H1 (cell line): ENCODE measurements around the gene DDX18. TPM values are rescaled to one million over a fixed set of nuclear protein-coding genes. Genes with fewer than 3 reads are reported as not detected.

Source experiments
- CTCF ChIA-PET: fragments of 300-600 bp; sonication (Branson Sonifier 250); formaldehyde crosslinking; loops from one replicate; lab custom pipeline; 2021; ENCODE audit not compliant: partially characterized antibody; lab: Charles Lee
- POLR2A ChIA-PET: fragments of 300-600 bp; sonication (Branson Sonifier 250); formaldehyde crosslinking; loops from one replicate; lab custom pipeline; 2021; ENCODE audit warnings: inconsistent platforms; ENCODE audit not compliant: partially characterized antibody; lab: Charles Lee
- DNase-seq, 2 experiments: peaks; one replicate each; pipeline versions ENCODE4 v3.0.0 to v3.0.0-alpha.2; 2010 to 2022; ENCODE audit warnings: low spot score in 2 of 2, low read depth in 1 of 2, mixed read lengths in 1 of 2
- FAIRE-seq: peaks from 2 replicates; lab custom pipeline; 2011; peaks lifted over from hg19 to GRCh38; lab: Jason Lieb, UNC
- H2AFZ ChIP-seq: 2 replicates; pipeline ENCODE4 v1.8.1; 2012; ENCODE audit warnings: low read length, inconsistent platforms
- H2AK5ac ChIP-seq: 2 replicates; pipeline ENCODE4 v1.6.1; 2013; ENCODE audit warnings: low read depth, low read length
- H2BK120ac ChIP-seq: replicated peaks from 2 replicates; pipeline ENCODE3; 2013; ENCODE audit warnings: low read depth, low read length, inconsistent platforms
- H2BK12ac ChIP-seq: 2 replicates; pipeline ENCODE4 v1.6.1; 2013; ENCODE audit warnings: low read depth, low read length
- H2BK15ac ChIP-seq: 2 replicates; pipeline ENCODE4 v1.6.1; 2013; ENCODE audit warnings: low read length
- H2BK20ac ChIP-seq: 2 replicates; pipeline ENCODE4 v1.6.1; 2013; ENCODE audit warnings: low read length
- H2BK5ac ChIP-seq: 2 replicates; pipeline ENCODE4 v1.6.1; 2013; ENCODE audit warnings: low read depth, low read length
- H3K14ac ChIP-seq: 2 replicates; pipeline ENCODE4 v1.6.1; 2013; ENCODE audit warnings: inconsistent platforms; ENCODE audit not compliant: insufficient read length
- H3K18ac ChIP-seq: 2 replicates; pipeline ENCODE4 v1.6.1; 2013; ENCODE audit warnings: low read length; ENCODE audit errors: extremely low read depth
- H3K23ac ChIP-seq: 2 replicates; pipeline ENCODE4 v1.6.1; 2013; ENCODE audit warnings: inconsistent platforms; ENCODE audit not compliant: insufficient read length
- H3K23me2 ChIP-seq: 2 replicates; pipeline ENCODE4 v1.6.1; 2013; ENCODE audit warnings: low read depth, low read length
- H3K27ac ChIP-seq: 2 replicates; pipeline ENCODE4 v1.6.1; 2011; ENCODE audit warnings: low read depth, low read length, inconsistent platforms
- H3K27me3 ChIP-seq, 4 experiments: replicated peaks in 1 of 4; 1 replicate in 1 of 4; 2 replicates in 3 of 4; pipeline versions ENCODE4 v1.6.1 to v1.8.1; 2011 to 2013; ENCODE audit warnings: low read length in 3 of 4, mild to moderate bottlenecking in 3 of 4, inconsistent platforms in 2 of 4, mixed read lengths in 2 of 4, moderate library complexity in 1 of 4; ENCODE audit not compliant: control insufficient read depth in 3 of 4, insufficient read depth in 3 of 4; ENCODE audit errors: extremely low read depth in 1 of 4
- H3K36me3 ChIP-seq, 4 experiments: 2 replicates each; pipeline versions ENCODE4 v1.6.1 to v1.8.1; 2011 to 2013; ENCODE audit warnings: mild to moderate bottlenecking in 4 of 4, low read length in 3 of 4, moderate library complexity in 2 of 4, control low read depth in 1 of 4, inconsistent platforms in 1 of 4; ENCODE audit not compliant: insufficient read depth in 4 of 4, control insufficient read depth in 2 of 4
- H3K4ac ChIP-seq: replicated peaks from 2 replicates; pipeline ENCODE3; 2013; ENCODE audit warnings: low read length, low read depth, mixed read lengths, inconsistent platforms; ENCODE audit not compliant: insufficient read length
- H3K4me1 ChIP-seq, 4 experiments: replicated peaks in 1 of 4; 1 replicate in 1 of 4; 2 replicates in 3 of 4; pipeline versions ENCODE4 v1.6.1 to v1.8.1; 2011 to 2013; ENCODE audit warnings: low read length in 3 of 4, inconsistent platforms in 2 of 4, mixed read lengths in 1 of 4; ENCODE audit not compliant: insufficient read depth in 4 of 4, control insufficient read depth in 3 of 4
- H3K4me2 ChIP-seq, 2 experiments: 2 replicates each; pipeline versions ENCODE4 v1.6.1 to v1.8.1; 2011 to 2013; ENCODE audit warnings: low read depth in 2 of 2, low read length in 2 of 2, control low read depth in 1 of 2, inconsistent platforms in 1 of 2, mild to moderate bottlenecking in 1 of 2; ENCODE audit not compliant: insufficient read depth in 1 of 2
- H3K4me3 ChIP-seq, 4 experiments: fragments of 200-600, 300-600 bp in 1 of 4; sonication (generic), shearing (Covaris generic), sonication (Bioruptor Twin) in 1 of 4; 2 replicates each; pipeline versions ENCODE4 v1.5.1 to v1.8.1; 2011 to 2016; ENCODE audit warnings: low read length in 4 of 4, low read depth in 3 of 4, control low read depth in 2 of 4, inconsistent platforms in 2 of 4, mild to moderate bottlenecking in 2 of 4, mixed read lengths in 1 of 4, moderate library complexity in 1 of 4; ENCODE audit not compliant: insufficient read depth in 2 of 4; ENCODE audit errors: extremely low read depth in 1 of 4
- H3K56ac ChIP-seq: replicated peaks from 2 replicates; pipeline ENCODE3; 2013; ENCODE audit warnings: low read depth, mild to moderate bottlenecking, mixed read lengths, low read length, inconsistent platforms; ENCODE audit not compliant: insufficient read length
- H3K79me1 ChIP-seq: 2 replicates; pipeline ENCODE4 v1.6.1; 2013; ENCODE audit warnings: low read depth, low read length, control low read depth
- H3K79me2 ChIP-seq, 2 experiments: 2 replicates each; pipeline versions ENCODE4 v1.6.1 to v1.8.1; 2012 to 2013; ENCODE audit warnings: low read length in 2 of 2, mild to moderate bottlenecking in 2 of 2, inconsistent platforms in 1 of 2; ENCODE audit not compliant: insufficient read depth in 2 of 2, control insufficient read depth in 1 of 2
- H3K9ac ChIP-seq, 4 experiments: replicated peaks in 1 of 4; 1 replicate in 1 of 4; 2 replicates in 3 of 4; pipeline versions ENCODE4 v1.6.1 to v1.8.1; 2011 to 2013; ENCODE audit warnings: low read depth in 3 of 4, low read length in 3 of 4, control low read depth in 2 of 4, mild to moderate bottlenecking in 2 of 4, moderate library complexity in 2 of 4, inconsistent platforms in 1 of 4; ENCODE audit errors: extremely low read depth in 1 of 4
- H3K9me3 ChIP-seq, 2 experiments: 2 replicates each; pipeline versions ENCODE4 v1.6.1 to v1.8.1; 2012 to 2013; ENCODE audit warnings: mild to moderate bottlenecking in 2 of 2, moderate library complexity in 2 of 2, control low read depth in 1 of 2, inconsistent platforms in 1 of 2, low read depth in 1 of 2, low read length in 1 of 2, mixed read lengths in 1 of 2; ENCODE audit not compliant: insufficient read depth in 2 of 2
- H4K20me1 ChIP-seq, 2 experiments: replicated peaks in 1 of 2; 2 replicates each; pipeline versions ENCODE3 to v1.8.1; 2011 to 2013; ENCODE audit warnings: inconsistent platforms in 2 of 2, low read length in 2 of 2, mild to moderate bottlenecking in 1 of 2; ENCODE audit not compliant: insufficient read depth in 2 of 2, control insufficient read depth in 1 of 2
- H4K5ac ChIP-seq: 2 replicates; pipeline ENCODE4 v1.6.1; 2013; ENCODE audit warnings: low read length, low read depth, mixed read lengths, inconsistent platforms; ENCODE audit not compliant: insufficient read length
- H4K8ac ChIP-seq: 2 replicates; pipeline ENCODE4 v1.8.0; 2013; ENCODE audit warnings: mild to moderate bottlenecking, moderate library complexity, low read length, inconsistent platforms; ENCODE audit not compliant: insufficient read depth; ENCODE audit errors: extremely low read depth
- H4K91ac ChIP-seq: replicated peaks from 2 replicates; pipeline ENCODE3; 2013; ENCODE audit warnings: low read length, mixed read lengths, inconsistent platforms; ENCODE audit not compliant: insufficient read length
- CBX5 ChIP-seq: fragments of 300-800, 300-1000 bp; sonication (generic); IDR thresholded peaks from 2 replicates; pipeline ENCODE4 v1.7.1; 2016; ENCODE audit warnings: antibody characterized with exemption, low read length, low read depth
- CTCF ChIP-seq, 3 experiments: IDR thresholded peaks; 1 replicate in 2 of 3; 2 replicates in 1 of 3; pipeline versions ENCODE4 v1.5.1 to v1.6.1; 2011; ENCODE audit warnings: low read length in 3 of 3, mild to moderate bottlenecking in 3 of 3, inconsistent platforms in 2 of 3, low read depth in 1 of 3, moderate library complexity in 1 of 3; ENCODE audit not compliant: insufficient read depth in 1 of 3; ENCODE audit errors: control extremely low read depth in 1 of 3
- RAD21 ChIP-seq, 2 experiments: IDR thresholded peaks in 1 of 2; conservative IDR thresholded peaks in 1 of 2; 2 replicates each; pipeline ENCODE4 v1.6.1; 2011; ENCODE audit warnings: low read depth in 2 of 2, low read length in 2 of 2, improper control_type of control experiment in 1 of 2, inconsistent platforms in 1 of 2, mild to moderate bottlenecking in 1 of 2, moderate library complexity in 1 of 2
- RFX5 ChIP-seq: IDR thresholded peaks from 2 replicates; pipeline ENCODE4 v1.6.1; 2011; ENCODE audit warnings: low read depth, low read length, improper control_type of control experiment, borderline replicate concordance
- YY1 ChIP-seq: IDR thresholded peaks from 2 replicates; pipeline ENCODE4 v1.6.1; 2011; ENCODE audit warnings: low read depth, mild to moderate bottlenecking, low read length
- polyA plus RNA-seq, 7 experiments: library from polyadenylated mRNA; depleted of rRNA in 3 of 7; stranded (reverse) in 5 of 7; unstranded in 2 of 7; fragments of >200 nt in 5 of 7; fragments of 200-250 nt in 2 of 7; gene quantifications; 1 replicate in 5 of 7; 2 replicates in 1 of 7; 4 replicates in 1 of 7; pipeline versions ENCODE4 v1.2.1 to v1.2.3, GENCODE V29; 2011 to 2013; ENCODE audit warnings: missing spikeins in 2 of 7, mixed read lengths in 2 of 7
- total RNA-seq: library from RNA; stranded (reverse); fragmentation: NEBNext Ultra II Directional; extraction: Animal tissue kit (Norgen Biotek cat#: 25700); gene quantifications from 2 replicates; pipeline ENCODE4 v1.2.1, GENCODE V29; 2021

The DDX18 gene
- total and polyA plus RNA-seq, 2 of the 8 experiments (the other 6 are each of a cell fraction or from before 2014, with no cell fraction given): 31.3 to 119 TPM

GRCh38 chr2:117785740-117786139 lies 28.8 kb upstream of the DDX18 start:
- Histone ChIP-seq H3K4me2 (no peak overlapping the region), H3K23ac (no peak overlapping the region), H2BK120ac (no peak overlapping the region), H2AK5ac (no peak overlapping the region), H3K79me1 (no peaks in the 10 kb centered on the region), H2AFZ (no peak overlapping the region), H4K8ac (no peak overlapping the region), H3K9me3 (no peaks in the 10 kb centered on the region), H3K36me3 (no peaks in the 10 kb centered on the region), H2BK20ac (no peak overlapping the region), H4K5ac (no peak overlapping the region), H2BK12ac (no peak overlapping the region), H3K14ac (no peak overlapping the region), H2BK5ac (no peak overlapping the region), H3K4ac (no peak overlapping the region), H3K4me3 (no peak overlapping the region), H4K91ac (no peak overlapping the region), H3K56ac (no peak overlapping the region), H3K4me1 (no peaks in the 10 kb centered on the region), H3K27ac (no peak overlapping the region), H3K23me2 (no peaks in the 10 kb centered on the region), H3K18ac (no peak overlapping the region), H3K79me2 (no peaks in the 10 kb centered on the region), H3K9ac (no peak overlapping the region), H4K20me1 (no peaks in the 10 kb centered on the region), H2BK15ac (no peak overlapping the region), H3K27me3 (no peaks in the 10 kb centered on the region)
- peak; percentile 69 for FAIRE-seq
- ChIA-PET POLR2A (interaction anchor here (0.6 kb wide), 1 partner anchor 846 kb away, joined by 3 read pairs; no protein-coding TSS in a partner anchor), CTCF (interaction anchor here (0.6 to 3.2 kb wide), 17 partner anchors 9 to 816 kb away, joined by 3 to 23 read pairs (median 3); partner anchors contain the start of gene DDX18)
- TF ChIP-seq RAD21 (IDR thresholded peaks at IDR 0.05 in 1 of 2, conservative IDR thresholded peaks at IDR 0.05 in 1 of 2; ENCODE audit: low read depth in 2 of 2, low read length in 2 of 2) (peak; percentile 70 to 76), CBX5 (no peak), RFX5 (no peak), YY1 (no peak), CTCF (IDR thresholded peaks at IDR 0.05; ENCODE audit: control extremely low read depth in 1 of 3, insufficient read depth in 1 of 3, low read depth in 1 of 3, low read length in 3 of 3) (peak in 2 of 3 experiments; percentile 56 to 58; a peak in 3 of 4 replicates)
- no peak for DNase-seq
